SK-N-SH (cell line): ENCODE results near the gene ZNF438. TPM values are rescaled to one million over a fixed set of nuclear protein-coding genes. Genes with fewer than 3 reads are reported as not detected.

Source experiments
- CTCF ChIA-PET: fragments of 300-600, 350-600 bp; formaldehyde crosslinking; extraction: SDS; loops from one replicate; lab custom pipeline; 2021; lab: Yijun Ruan, JAX
- POLR2A ChIA-PET: fragments of 350-600 bp; sonication (Branson Sonifier 250); formaldehyde crosslinking; extraction: SDS; loops from one replicate; lab custom pipeline; 2020; ENCODE audit warnings: antibody characterized with exemption, inconsistent platforms; lab: Yijun Ruan, JAX
- DNase-seq: peaks from one replicate; pipeline ENCODE4 v3.0.0; 2012
- H2AFZ ChIP-seq: fragments of 200-600 bp; sonication (generic); 2 replicates; pipeline ENCODE4 v1.8.1; 2016; ENCODE audit warnings: antibody characterized with exemption, mild to moderate bottlenecking, low read depth
- H3F3A ChIP-seq: fragments of 200-600 bp; sonication (generic); replicated peaks from 2 replicates; pipeline ENCODE3; 2016; ENCODE audit warnings: antibody characterized with exemption, mild to moderate bottlenecking; ENCODE audit not compliant: insufficient read depth
- H3K27ac ChIP-seq, 2 experiments: fragments of 200-500 bp in 1 of 2; fragments of 200-600 bp in 1 of 2; sonication (Bioruptor generic) in 1 of 2; sonication (generic), shearing (Covaris generic) in 1 of 2; 2 replicates each; pipeline versions ENCODE4 v1.5.1 to v1.6.1; 2014 to 2016; ENCODE audit warnings: low read depth in 2 of 2, inconsistent platforms in 1 of 2, low read length in 1 of 2, mild to moderate bottlenecking in 1 of 2, mixed read lengths in 1 of 2
- H3K27me3 ChIP-seq: fragments of 200-600 bp; sonication (generic), shearing (Covaris generic); 2 replicates; pipeline ENCODE4 v1.6.1; 2016; ENCODE audit warnings: mixed run types; ENCODE audit not compliant: insufficient read depth
- H3K36me3 ChIP-seq, 2 experiments: fragments of 200-500 bp in 1 of 2; fragments of 200-600 bp in 1 of 2; sonication (Bioruptor generic) in 1 of 2; sonication (generic) in 1 of 2; replicated peaks in 1 of 2; 2 replicates each; pipeline versions ENCODE3 to v1.5.1; 2014 to 2016; ENCODE audit warnings: low read length in 1 of 2, mild to moderate bottlenecking in 1 of 2; ENCODE audit not compliant: insufficient read depth in 2 of 2, control insufficient read depth in 1 of 2
- H3K4me1 ChIP-seq, 2 experiments: fragments of 200-500 bp in 1 of 2; fragments of 200-600 bp in 1 of 2; sonication (Bioruptor generic) in 1 of 2; sonication (generic), shearing (Covaris generic) in 1 of 2; 2 replicates each; pipeline versions ENCODE4 v1.5.1 to v1.6.1; 2014 to 2016; ENCODE audit warnings: low read depth in 1 of 2, low read length in 1 of 2, mixed run types in 1 of 2; ENCODE audit not compliant: insufficient read depth in 2 of 2, control insufficient read depth in 1 of 2
- H3K4me2 ChIP-seq: fragments of 200-600 bp; sonication (generic), shearing (Covaris generic); 2 replicates; pipeline ENCODE4 v1.6.1; 2017; ENCODE audit warnings: mixed run types
- H3K4me3 ChIP-seq, 2 experiments: fragments of 200-500 bp in 1 of 2; fragments of 200-600 bp in 1 of 2; sonication (Bioruptor generic) in 1 of 2; sonication (generic), shearing (Covaris generic) in 1 of 2; 2 replicates each; pipeline versions ENCODE4 v1.5.1 to v1.8.1; 2014 to 2016; ENCODE audit warnings: low read depth in 2 of 2, inconsistent platforms in 1 of 2, low read length in 1 of 2, mild to moderate bottlenecking in 1 of 2, mixed read lengths in 1 of 2, moderate library complexity in 1 of 2
- H3K79me2 ChIP-seq: fragments of 200-600 bp; sonication (generic); 2 replicates; pipeline ENCODE4 v1.8.1; 2017; ENCODE audit warnings: mild to moderate bottlenecking; ENCODE audit not compliant: insufficient read depth
- H3K9ac ChIP-seq: fragments of 200-600 bp; sonication (generic); 2 replicates; pipeline ENCODE4 v1.6.1; 2017; ENCODE audit warnings: mixed run types
- H3K9me2 ChIP-seq: fragments of 200-600 bp; sonication (generic); 2 replicates; pipeline ENCODE4 v1.6.1; 2017; ENCODE audit warnings: mixed run types
- H3K9me3 ChIP-seq: fragments of 200-600 bp; sonication (generic); 2 replicates; pipeline ENCODE4 v1.6.1; 2017; ENCODE audit warnings: mixed run types, mild to moderate bottlenecking, moderate library complexity
- H4K20me1 ChIP-seq: fragments of 200-600 bp; sonication (generic); 2 replicates; pipeline ENCODE4 v1.6.1; 2017; ENCODE audit warnings: mild to moderate bottlenecking, mixed run types; ENCODE audit not compliant: insufficient read depth
- CHD2 ChIP-seq: fragments of 150-350 bp; IDR thresholded peaks from 2 replicates; pipeline ENCODE4 v1.6.1; 2018; ENCODE audit warnings: low read length; ENCODE audit not compliant: partially characterized antibody
- FOXJ3 ChIP-seq: sonication (generic); formaldehyde crosslinking; IDR thresholded peaks from 2 replicates; pipeline ENCODE4 v1.5.1; 2020; ENCODE audit warnings: mild to moderate bottlenecking, missing genetic modification reagents
- FOXM1 ChIP-seq: IDR thresholded peaks from 2 replicates; pipeline ENCODE4 v1.4.0; 2012; ENCODE audit warnings: low read depth, mild to moderate bottlenecking
- GATA2 ChIP-seq: sonication (generic); formaldehyde crosslinking; IDR thresholded peaks from 2 replicates; pipeline ENCODE4 v1.5.0; 2020; ENCODE audit warnings: mild to moderate bottlenecking, missing genetic modification reagents
- NFIC ChIP-seq: IDR thresholded peaks from 2 replicates; pipeline ENCODE4 v1.4.0; 2012; ENCODE audit warnings: borderline replicate concordance
- POLR2AphosphoS5 ChIP-seq: IDR thresholded peaks from 2 replicates; pipeline ENCODE4 v1.6.1; 2012; ENCODE audit warnings: low read depth, low read length
- RAD21 ChIP-seq: IDR thresholded peaks from 2 replicates; pipeline ENCODE4 v1.6.1; 2012; ENCODE audit warnings: mild to moderate bottlenecking, low read length
- RCOR1 ChIP-seq: fragments of 150-350 bp; IDR thresholded peaks from 2 replicates; pipeline ENCODE4 v1.6.1; 2017; ENCODE audit warnings: antibody characterized with exemption, low read length
- SMC3 ChIP-seq: IDR thresholded peaks from 2 replicates; pipeline ENCODE4 v1.6.1; 2012; ENCODE audit warnings: low read depth, low read length, improper control_type of control experiment
- TCF12 ChIP-seq: IDR thresholded peaks from 2 replicates; pipeline ENCODE4 v1.4.0; 2012
- TEAD4 ChIP-seq: IDR thresholded peaks from 2 replicates; pipeline ENCODE4 v1.4.0; 2012; ENCODE audit warnings: mild to moderate bottlenecking, borderline replicate concordance; ENCODE audit not compliant: insufficient read depth
- ZBTB33 ChIP-seq: IDR thresholded peaks from 2 replicates; pipeline ENCODE4 v1.4.0; 2012; ENCODE audit warnings: low read depth, borderline replicate concordance
- WGBS: methylation state at CpG from one replicate; pipeline ENCODE4 v1.1.6; 2017; ENCODE audit warnings: low lambda C conversion rate; 5-methylcytosine and 5-hydroxymethylcytosine counted together
- polyA plus RNA-seq, 3 experiments: library from polyadenylated mRNA; depleted of rRNA; stranded (reverse); fragments of >200 nt; gene quantifications; 2 replicates each; pipeline ENCODE4 v1.2.3, GENCODE V29; 2012
- TF ChIP-seq, protein P1 (sequence below): IDR thresholded peaks from 2 replicates; pipeline ENCODE4; 2012

ZNF438 gene
- polyA plus RNA-seq, 1 of the 3 experiments (the other 2 are of a cell fraction): 2.1 TPM

GRCh38 chr10:31018962-31019361 lies 12.7 kb downstream of the ZNF438 start:
- no peaks in the 10 kb centered on the region for H3K36me3 ChIP-seq
- H3K9me2 ChIP-seq: no peaks in the 10 kb centered on the region
- H3K27ac ChIP-seq: no peak overlapping the region
- H3K4me1 ChIP-seq: no peaks in the 10 kb centered on the region
- H3K79me2 ChIP-seq: no peaks in the 10 kb centered on the region
- ChIA-PET POLR2A (no interaction called here), CTCF (interaction anchor here (0.6 kb wide), 1 partner anchor 25 kb away, joined by 3 read pairs; no protein-coding TSS in a partner anchor)
- no peak overlapping the region for H3K9ac ChIP-seq
- DNase-seq: no peak
- no peak overlapping the region for H3K4me3 ChIP-seq
- TF ChIP-seq TCF12: no peak
- TF ChIP-seq CHD2: no peak
- no peak for TF ChIP-seq POLR2AphosphoS5
- no peak for TF ChIP-seq FOXJ3 (CRISPR knock-in tag)
- TF ChIP-seq TEAD4: no peak
- no peak for TF ChIP-seq NFIC
- no peak for TF ChIP-seq GATA2
- TF ChIP-seq RCOR1: no peak
- no peak for TF ChIP-seq RAD21
- TF ChIP-seq SMC3: no peak
- no peak overlapping the region for H2AFZ ChIP-seq
- H3K27me3 ChIP-seq: no peaks in the 10 kb centered on the region
- no peak overlapping the region for H3K4me2 ChIP-seq
- peaks cover 3% of the 10 kb centered on the region for H3F3A ChIP-seq
- H3K9me3 ChIP-seq: no peaks in the 10 kb centered on the region
- H4K20me1 ChIP-seq: no peaks in the 10 kb centered on the region
- 85% methylated on average over 2 of the region's 2 CpGs for WGBS

GRCh38 chr10:31018356-31018750 lies 13.3 kb downstream of the ZNF438 start:
- DNase-seq: no peak
- Histone ChIP-seq H3K4me3 (no peak overlapping the region), H3K9me3 (no peaks in the 10 kb centered on the region), H4K20me1 (no peaks in the 10 kb centered on the region), H3K36me3 (no peaks in the 10 kb centered on the region), H3K27me3 (no peaks in the 10 kb centered on the region), H3K4me2 (no peak overlapping the region), H3K9me2 (no peaks in the 10 kb centered on the region), H3K27ac (no peak overlapping the region), H3F3A (peaks cover 3% of the 10 kb centered on the region), H3K4me1 (no peaks in the 10 kb centered on the region), H3K9ac (no peak overlapping the region), H3K79me2 (no peaks in the 10 kb centered on the region), H2AFZ (no peak overlapping the region)
- ChIA-PET CTCF (interaction anchor here (1.6 kb wide), 1 partner anchor 13 kb away, joined by 4 read pairs; the partner anchor contains the start of gene ZNF438), POLR2A (no interaction called here)
- 75% methylated on average over 3 of the region's 3 CpGs for WGBS
- TF ChIP-seq TCF12 (no peak), CHD2 (no peak), RCOR1 (no peak), FOXM1 (no peak), ZBTB33 (no peak)
- TF ChIP-seq, protein P1, sequence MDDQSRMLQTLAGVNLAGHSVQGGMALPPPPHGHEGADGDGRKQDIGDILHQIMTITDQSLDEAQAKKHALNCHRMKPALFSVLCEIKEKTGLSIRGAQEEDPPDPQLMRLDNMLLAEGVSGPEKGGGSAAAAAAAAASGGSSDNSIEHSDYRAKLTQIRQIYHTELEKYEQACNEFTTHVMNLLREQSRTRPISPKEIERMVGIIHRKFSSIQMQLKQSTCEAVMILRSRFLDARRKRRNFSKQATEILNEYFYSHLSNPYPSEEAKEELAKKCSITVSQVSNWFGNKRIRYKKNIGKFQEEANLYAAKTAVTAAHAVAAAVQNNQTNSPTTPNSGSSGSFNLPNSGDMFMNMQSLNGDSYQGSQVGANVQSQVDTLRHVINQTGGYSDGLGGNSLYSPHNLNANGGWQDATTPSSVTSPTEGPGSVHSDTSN: no peak
